RWPE1 (cell line): ENCODE measurements around the gene STT3B.

Source experiments
- CTCF ChIA-PET: fragments of 350-600 bp; sonication (Branson Sonifier 250); formaldehyde crosslinking; extraction: SDS; loops from one replicate; lab custom pipeline; 2021; lab: Yijun Ruan, JAX
- POLR2A ChIA-PET: fragments of 400-600 bp; formaldehyde crosslinking; extraction: SDS; loops from one replicate; lab custom pipeline; 2020; ENCODE audit warnings: antibody characterized with exemption; ENCODE audit not compliant: low non-redundant PET; lab: Yijun Ruan, JAX
- DNase-seq: peaks from one replicate; pipeline ENCODE4 v3.0.0; 2012; ENCODE audit warnings: low spot score
- H3K27ac ChIP-seq: fragments of 450-650 bp; 2 replicates; pipeline ENCODE4 v1.5.1; 2017
- CTCF ChIP-seq: fragments of 450-650 bp; conservative IDR thresholded peaks from 2 replicates; pipeline ENCODE4 v1.5.1; 2017; ENCODE audit warnings: low read depth, mild to moderate bottlenecking

The STT3B gene

GRCh38 chr3:31515486-31516284 is 17.0 kb upstream of the STT3B start:
- H3K27ac ChIP-seq: no peak overlapping the region
- no peak for DNase-seq
- ChIA-PET POLR2A (no interaction called here), CTCF (no interaction called here)
- TF ChIP-seq CTCF: no peak

GRCh38 chr3:31516757-31517156 is 16.0 kb upstream of the STT3B start:
- TF ChIP-seq CTCF: no peak
- H3K27ac ChIP-seq: no peak overlapping the region
- CTCF ChIA-PET: no interaction called here
- DNase-seq: no peak
- POLR2A ChIA-PET: no interaction called here

- CTCF ChIA-PET: no interaction called here
- DNase-seq: no peak
- TF ChIP-seq CTCF: no peak
- no peak overlapping the region for H3K27ac ChIP-seq
- POLR2A ChIA-PET: no interaction called here
These were observed 11.3 kb upstream of the STT3B start for GRCh38 chr3:31521468-31521867.

GRCh38 chr3:31522152-31522551 is 10.6 kb upstream of the STT3B start:
- H3K27ac ChIP-seq: no peak overlapping the region
- POLR2A ChIA-PET: no interaction called here
- DNase-seq: no peak
- CTCF ChIA-PET: no interaction called here
- TF ChIP-seq CTCF: no peak

GRCh38 chr3:31523543-31523942 is 9.2 kb upstream of the STT3B start:
- H3K27ac ChIP-seq: no peak overlapping the region
- POLR2A ChIA-PET: no interaction called here
- DNase-seq: no peak
- CTCF ChIA-PET: interaction anchor here (0.8 kb wide), 1 partner anchor 269 kb away, joined by 3 read pairs; no protein-coding TSS in a partner anchor
- no peak for TF ChIP-seq CTCF

GRCh38 chr3:31525532-31525931 is 7.2 kb upstream of the STT3B start:
- POLR2A ChIA-PET: no interaction called here
- no peak for TF ChIP-seq CTCF
- CTCF ChIA-PET: no interaction called here
- no peak for DNase-seq
- H3K27ac ChIP-seq: no peak overlapping the region
